HG02938 (cell line): ENCODE results near the gene USH2A.

Experiments
- ATAC-seq: cut with Tn5 transposase; IDR thresholded peaks from one replicate; pipeline ENCODE4 v1.9.1; 2021; ENCODE audit warnings: mild to moderate bottlenecking, moderate library complexity; ENCODE audit not compliant: unreplicated experiment

Gene USH2A

DNA sequence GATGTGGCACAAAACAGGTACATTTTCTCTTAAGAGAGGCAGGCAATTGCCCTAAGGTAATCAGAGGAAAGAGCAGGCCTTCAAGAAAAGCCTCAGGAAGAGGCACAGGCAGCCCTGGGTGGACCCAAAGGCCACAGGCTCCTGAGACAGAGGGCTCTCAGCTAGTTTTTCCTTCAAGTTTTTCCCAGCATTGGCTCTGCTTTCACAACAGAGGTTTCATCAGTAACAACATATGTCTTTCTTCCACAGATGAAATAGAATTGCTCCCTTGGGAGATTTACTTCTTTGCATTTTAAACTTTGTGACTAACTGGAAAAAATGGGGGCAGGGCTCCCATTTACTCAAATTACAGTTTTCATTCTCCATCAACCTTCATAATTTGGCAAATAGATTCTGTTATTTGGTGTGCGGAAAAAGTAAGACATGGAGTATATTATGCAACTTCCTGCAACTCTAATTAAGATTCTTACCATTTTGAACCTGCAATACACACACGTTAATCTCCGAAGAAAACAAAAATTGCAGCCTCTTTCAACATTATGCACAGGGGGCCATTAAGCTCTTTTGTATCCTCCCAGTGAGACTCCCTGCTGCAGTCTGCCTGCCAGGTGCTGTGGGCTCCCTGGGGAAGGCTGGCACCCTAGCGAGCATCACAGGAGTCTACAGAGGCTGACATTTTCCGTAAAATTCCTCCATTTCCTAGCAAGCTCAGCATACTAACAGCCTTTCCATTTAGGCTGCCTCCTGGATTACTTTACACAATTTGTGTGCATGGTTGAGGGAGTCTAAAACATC, 282.3 kb downstream of the USH2A start:
- ATAC-seq: no peak

DNA sequence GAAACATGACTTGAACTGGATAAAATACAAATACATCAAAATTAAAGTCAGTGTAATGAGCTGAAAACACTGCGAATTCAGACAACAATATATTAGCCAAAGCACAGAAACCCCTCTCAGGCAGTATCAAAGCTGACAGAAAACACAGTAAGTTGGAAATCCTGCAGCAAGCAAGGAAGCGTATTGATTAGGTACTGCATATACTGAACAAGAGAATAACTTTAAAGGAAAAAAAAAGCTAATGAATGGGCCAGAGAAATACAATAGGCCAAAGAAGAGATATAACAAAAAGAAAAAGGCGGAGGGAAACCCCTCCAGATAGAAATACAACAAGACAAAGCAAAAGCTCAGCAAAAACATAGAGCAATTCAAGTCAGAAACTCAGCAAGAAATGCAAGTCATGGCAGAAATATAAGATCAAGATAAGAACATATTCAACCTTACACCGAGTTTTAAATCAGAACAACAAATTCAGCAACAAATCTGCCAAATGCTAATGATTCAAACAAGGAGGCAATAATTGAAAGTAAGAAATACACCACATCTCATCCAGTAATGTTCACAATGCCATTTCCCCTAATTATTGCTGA, 299.0 kb downstream of the USH2A start:
- ATAC-seq: no peak

DNA sequence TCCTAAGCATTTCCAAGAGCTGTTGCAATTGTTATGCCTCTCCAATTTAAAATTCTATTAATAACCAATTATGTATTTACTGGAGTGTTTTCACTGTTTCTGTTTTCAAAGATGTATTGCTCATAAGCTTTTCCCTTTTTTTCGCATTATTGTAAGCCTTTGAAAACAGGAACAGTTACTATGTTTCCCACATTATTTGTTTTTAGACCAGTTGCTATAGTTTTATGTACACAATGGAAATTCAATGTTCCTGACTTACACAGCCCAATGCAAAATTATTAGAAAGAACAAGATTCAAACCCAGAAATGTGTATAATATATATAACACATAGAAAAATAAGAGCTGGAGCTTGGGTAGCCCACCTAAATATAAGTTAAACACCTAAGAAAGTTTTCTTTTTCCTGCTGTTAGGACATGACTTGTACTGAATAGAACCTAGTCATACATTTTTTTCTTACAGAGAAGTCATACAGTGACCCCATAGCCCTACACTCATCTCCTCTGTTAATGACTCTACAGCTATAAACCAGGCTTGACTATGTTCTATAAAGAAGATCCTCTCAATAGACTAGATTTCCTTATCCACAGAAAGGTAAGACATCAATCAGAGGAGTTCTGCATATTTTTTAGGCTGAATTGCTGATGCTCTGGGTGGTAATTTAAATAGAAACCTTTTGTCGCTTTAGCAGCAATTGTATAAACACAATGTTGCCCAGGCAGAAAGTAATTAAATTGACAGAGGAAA, 299.6 kb downstream of the USH2A start:
- ATAC-seq: no peak

DNA sequence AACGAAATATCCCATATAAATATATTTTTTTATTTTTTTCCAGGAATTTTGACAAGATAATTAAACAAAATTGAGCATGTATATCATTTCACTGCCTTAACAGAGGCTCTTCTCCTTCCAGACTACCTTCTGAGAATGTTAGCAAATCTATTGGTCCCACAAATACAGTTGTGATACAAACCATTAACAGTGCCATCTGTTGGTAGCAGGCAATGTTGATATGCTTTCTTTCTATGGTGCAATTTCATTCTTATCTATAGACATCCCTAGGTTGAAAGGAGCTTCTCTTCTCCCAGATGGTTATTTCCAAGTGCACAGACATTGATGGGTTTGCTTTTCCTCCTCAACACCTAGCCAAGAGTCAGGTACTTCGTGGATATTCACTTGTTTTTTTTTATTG, 303.6 kb downstream of the USH2A start:
- ATAC-seq: peak; percentile 76

DNA sequence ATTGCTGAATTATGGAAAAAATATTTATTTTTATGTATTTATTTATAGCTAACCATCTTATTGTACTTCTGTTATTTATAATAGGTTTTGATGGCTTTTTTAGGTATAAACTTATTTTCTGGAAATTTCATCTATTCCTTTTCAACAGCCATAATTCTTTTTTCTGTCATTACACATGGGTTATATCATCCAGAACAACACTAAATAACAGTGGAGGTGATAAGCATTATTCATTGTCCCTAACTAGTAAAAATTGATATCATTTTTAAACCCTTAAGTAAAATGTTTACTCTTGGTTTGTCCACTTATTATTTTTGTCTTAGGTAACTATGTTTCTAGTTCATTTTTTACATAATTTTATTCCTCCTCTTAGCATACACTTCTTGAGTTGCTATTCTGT, 309.1 kb downstream of the USH2A start:
- no peak for ATAC-seq

DNA sequence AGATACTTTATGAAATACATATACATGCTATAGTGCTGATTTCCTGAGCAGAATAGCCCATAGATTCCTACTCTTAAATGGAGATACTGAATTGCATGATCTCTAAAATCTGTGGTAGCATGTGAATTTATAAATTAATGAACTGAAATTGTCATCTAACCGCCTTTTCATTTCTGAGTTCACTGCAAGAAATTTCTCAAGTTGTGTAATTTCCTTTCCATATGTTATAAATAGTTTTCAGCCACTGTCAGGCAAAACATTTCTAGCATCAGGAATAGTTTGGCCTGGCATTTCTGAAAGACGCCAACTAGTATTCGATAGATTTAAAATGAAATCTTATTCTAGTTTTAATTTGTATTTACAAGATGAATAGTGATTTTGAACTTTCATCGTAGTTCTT, 310.1 kb downstream of the USH2A start:
- ATAC-seq: no peak

DNA sequence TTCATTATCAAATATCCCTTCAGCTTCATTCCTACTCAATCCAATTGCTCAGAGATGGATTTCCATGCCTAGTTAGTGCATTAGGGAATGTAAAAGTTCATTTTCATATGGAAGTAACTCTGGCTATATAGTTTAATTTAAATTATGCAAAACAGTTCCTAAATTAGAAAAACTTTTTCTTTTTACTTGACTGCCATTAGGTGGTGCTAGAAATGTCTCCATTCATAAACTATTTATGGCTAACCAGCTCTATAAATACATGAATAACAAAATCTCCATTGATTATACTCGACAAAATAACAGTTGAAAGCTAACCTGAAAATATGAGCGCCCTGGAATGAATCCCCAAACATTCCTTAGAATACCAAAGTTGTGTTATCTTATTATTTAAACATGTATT, 311.4 kb downstream of the USH2A start:
- ATAC-seq: no peak

DNA sequence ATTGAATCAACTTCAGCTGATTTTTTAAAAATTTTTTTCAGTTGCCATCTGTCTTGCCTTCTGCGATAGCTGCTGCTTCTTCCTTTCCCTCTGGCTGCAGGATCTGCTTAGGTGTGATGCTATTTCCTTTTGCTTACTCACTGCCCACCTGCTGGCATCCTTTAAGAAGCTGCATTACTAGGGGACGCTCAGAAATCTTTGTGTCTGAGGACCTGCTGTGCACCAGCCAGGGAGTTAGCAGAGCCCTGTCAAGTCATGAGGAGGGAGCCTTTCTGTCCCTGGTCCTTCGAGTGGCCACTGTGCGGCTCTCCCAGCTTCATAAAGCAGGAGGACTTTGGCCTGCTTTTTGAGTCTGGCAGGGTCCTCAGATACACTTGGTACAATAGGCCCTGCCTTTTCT, 327.8 kb downstream of the USH2A start:
- no peak for ATAC-seq

DNA sequence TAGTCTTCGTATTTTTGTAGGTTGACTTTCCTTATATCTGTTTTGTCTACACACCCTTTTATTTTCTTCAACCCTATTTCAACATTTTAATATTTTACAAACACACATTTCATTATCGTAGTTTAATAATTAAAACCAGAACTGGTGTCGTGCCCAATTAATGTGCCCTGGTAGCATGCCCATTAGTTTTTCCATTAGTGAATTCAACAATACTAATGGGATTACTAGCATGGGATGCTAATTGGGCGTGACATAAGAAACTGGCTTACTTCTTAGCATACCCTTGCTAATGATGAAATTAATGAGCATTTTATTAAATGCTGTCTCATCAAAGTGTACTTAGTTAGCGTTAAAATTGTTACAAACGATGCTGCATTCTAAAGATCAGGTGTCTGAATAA, 332.7 kb downstream of the USH2A start:
- no peak for ATAC-seq

DNA sequence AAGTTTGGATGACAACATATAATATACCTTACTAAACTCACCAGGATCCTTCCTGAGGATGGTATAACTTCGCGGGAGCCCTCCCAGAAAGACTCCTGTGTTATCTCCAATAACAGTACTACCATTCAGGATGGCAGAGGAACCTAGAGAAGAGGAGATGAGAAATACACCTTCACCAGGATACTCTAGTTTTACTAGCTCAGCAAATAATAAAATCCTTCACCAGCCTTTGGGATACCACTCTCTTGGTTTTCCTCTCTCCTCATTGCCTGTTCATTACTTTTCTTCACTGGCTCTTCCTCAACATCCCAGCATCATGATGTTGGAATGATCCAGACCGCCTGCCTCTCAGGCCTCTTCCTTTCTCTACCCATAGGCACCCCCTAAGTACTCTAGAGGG, 336.6 kb downstream of the USH2A start:
- no peak for ATAC-seq

DNA sequence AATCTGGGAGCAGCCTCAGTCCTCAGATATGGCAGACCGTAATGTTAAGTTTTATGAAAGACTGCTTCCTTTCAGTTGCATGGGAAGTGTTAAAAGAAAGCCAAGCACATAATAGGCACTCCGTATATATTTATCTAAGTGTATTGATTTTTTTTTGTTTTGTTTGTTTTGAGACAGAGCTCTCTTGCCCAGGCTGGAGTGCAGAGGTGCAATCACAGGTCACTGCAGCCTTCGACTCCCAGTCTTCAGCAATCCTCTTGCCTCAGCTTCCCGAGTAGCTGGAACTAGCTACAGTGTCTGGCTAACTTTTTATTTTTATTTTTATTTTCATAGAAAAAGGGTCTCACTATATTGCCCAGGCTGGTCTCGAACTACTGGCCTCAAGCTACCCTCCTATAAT, 341.8 kb downstream of the USH2A start:
- ATAC-seq: no peak

DNA sequence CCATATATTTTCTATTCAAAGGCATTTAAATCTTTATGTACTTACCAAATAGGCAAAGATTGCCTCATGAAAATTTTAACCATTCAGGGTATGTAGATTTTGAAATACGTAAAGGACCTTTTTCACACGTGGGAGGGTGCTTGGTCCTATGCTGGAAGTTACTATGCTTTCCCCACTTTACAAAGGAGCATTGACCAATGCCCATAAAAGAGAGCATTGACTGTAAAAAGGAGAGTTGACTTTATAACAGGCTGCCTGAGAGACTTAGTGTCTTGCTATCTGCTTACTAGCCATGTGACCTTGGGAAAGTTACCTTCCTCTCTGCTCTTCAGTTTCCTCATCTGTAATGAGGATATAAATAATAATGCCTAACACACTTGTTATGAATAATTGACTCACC, 346.5 kb downstream of the USH2A start:
- ATAC-seq: no peak

DNA sequence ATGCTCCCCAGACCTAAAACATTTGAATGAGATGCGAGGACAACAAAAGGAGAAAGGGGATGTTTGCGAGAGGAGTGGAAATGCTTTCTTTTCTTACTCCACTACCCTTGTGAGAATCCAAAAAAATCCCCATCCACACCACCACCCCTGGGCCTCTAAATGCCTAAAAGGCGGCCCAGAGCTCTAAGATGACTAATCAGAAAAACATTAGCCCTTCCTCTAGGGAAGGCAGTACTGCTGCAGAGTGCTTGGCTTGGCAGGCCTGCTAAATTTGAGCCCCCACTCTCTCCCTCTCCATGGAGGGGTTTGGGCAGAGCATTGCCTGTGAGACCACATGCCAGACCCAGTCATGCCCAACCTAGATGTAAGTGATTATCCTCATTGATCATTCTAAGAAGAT, 347.9 kb downstream of the USH2A start:
- no peak for ATAC-seq

DNA sequence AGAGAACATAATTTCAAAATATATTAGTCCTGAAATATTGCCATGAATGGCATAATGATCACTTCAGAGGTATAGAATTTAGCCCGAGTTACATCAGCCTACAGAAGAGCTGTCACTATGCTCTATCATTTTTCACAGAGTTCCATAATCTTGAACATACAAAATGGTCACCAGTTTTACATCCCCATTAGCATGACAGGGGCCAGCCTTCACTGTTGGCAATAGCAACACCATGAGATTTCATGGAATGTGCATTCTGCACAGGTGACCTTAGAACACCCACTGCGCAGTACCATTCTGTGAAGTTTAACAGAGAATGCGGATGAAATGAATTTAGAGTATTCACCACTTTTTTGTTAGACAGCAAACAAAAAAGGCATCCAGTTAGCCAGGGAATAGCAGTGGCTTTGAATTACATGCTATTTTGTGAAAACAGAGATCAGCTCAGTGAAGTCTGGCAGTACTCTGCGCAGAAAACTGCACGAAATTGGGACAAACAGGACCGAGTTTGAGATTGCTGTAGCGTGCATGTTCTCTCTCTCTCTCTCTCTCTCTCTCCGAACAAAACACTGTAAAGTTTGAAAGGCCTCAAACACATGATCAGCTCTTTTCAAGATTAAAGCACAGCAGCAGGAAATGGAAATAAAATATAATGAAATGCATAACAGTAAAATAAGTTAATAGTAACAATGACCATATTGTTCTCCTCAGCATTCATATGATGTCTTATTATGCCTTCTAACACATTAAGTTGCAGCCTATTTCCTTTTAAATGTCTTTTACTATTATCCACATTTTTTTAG, 349.3 kb downstream of the USH2A start:
- no peak for ATAC-seq

DNA sequence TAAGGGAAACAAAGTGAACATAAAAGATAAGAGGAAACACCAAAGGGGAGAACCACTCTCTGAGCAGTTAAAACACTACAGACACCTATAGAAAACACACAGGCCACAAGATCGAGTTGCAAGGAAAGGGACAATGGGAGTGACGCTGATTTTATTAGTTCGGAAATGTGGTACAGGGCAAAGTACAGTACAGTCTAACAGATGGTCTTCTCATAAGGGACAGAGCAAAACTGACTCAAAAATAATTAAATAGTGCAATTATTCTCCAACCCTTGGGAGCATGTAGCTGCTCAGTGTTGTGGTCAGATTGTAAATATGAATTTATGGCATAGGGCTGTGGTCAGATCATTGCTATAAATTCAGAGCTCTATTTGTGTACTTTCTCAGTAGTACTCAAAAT, 352.0 kb downstream of the USH2A start:
- no peak for ATAC-seq

DNA sequence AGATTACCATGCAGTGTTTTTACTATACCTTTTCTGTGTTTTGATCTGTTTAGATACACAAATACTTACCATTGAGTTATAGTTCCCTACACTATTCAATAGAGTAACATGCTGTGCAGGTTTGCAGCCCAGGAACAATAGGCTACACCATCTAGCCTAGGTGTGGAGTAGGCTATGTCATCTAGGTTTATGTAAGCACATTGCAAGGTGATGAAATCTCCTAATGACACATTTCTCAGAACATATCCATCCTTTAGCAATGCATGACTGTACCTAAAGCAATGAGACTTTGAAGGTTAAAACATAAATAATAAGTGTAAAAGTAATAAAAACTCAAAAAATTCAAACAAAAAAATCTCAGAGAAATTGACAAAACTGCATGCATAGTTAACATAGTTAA, 358.6 kb downstream of the USH2A start:
- ATAC-seq: no peak

DNA sequence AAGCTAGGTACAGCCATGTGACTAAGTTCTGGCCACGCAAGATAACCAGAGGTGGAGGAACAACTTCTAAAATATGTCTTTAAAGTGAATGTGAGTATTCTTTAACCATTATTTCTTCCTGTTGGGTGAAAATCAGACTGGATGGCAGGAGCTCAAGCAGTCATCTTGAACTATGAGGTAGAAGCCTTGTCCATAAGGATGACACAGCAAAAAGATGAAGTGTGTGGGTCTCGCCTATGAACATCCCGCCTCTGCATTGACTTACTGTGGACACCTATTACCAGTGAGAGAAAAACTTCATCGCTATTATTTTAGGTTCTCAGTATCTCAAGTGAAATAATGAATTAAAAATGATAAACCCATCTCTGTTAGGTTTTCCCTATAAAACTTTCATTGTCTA, 365.3 kb downstream of the USH2A start:
- no peak for ATAC-seq

DNA sequence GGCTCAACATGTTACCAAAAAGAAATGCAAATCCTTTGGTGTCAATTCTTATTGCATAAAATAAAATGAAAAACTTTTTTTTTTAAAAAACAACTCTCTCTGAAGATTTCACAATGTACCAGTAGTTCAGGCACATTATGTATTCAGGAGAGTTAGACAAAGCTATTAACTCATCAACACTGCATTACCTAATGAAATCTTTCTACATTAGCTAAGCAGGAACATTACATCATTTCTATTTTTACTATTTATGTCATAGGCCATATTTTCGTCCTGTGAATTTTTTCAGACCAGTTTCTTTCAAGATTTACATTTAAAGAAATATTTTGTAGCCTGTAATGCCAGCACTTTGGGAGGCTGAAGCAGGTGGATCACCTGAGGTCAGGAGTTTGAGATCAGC, 366.2 kb downstream of the USH2A start:
- no peak for ATAC-seq

DNA sequence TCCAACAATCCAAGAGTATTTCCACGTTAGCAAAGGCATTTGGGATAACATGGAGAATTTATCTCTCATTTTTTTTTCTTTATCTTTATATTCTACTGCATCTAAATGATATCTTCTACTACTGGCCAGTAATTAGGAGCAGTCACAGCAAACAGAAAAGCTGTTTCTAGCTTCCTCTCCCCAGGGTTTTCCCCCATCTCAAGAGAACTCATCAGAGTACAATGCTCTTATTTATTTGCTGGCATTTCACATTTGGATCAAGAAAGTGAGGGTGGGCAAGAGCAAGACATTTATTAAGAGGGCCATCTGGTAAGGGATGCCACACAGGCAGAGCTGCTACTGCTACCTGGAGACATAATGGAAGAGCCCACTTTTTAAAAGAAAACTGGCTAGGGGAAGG, 368.2 kb downstream of the USH2A start:
- ATAC-seq: no peak

DNA sequence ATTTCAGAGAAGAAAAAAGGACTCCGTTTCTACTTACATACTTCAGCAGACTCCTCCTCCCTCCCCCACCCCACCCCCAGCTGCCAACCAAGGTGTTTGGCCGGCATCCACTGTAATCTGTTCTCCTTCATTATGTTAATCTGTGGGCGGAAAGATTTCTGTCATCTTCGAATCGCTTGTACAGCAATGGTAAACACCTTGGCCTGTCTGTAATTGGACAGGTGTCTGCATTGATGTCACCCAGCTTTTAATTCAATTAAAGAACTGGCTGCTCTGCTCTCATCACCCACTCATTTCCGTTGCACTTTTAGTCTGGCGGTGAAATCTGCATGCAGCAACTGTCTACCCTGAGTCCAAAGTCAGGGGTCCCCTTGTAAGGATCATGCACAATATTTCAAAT, 368.6 kb downstream of the USH2A start:
- ATAC-seq: no peak

DNA sequence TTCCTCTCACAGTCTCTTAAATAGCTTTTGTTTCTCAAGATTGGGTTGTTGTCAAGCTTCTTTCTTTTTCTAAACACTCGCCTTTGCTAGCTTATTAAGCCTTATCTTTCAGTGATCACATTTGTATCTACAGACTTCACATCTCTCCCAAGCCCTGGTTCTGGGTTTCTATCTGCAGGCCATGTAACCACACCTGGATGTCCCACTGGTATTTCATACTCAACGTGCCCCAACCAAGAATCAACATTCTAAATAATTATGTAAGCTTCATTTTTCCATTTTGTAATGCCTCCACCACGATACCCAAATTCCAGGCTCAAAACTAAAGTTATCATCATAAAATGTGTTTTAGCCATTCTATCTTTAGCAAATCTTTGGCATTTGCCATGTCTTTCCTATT, 372.2 kb downstream of the USH2A start:
- no peak for ATAC-seq
